K562 (cell line): ENCODE data around the gene DUSP3. TPM values are rescaled to one million over a fixed set of nuclear protein-coding genes. Genes with fewer than 3 reads are reported as not detected.

ENCODE experiments used
- ESRRA ChIP-seq: fragments of 450-650 bp; IDR thresholded peaks from 2 replicates; pipeline ENCODE4 v1.6.1; 2014; ENCODE audit warnings: low read depth, mild to moderate bottlenecking, moderate library complexity, borderline replicate concordance
- ETV6 ChIP-seq, 3 experiments: fragments of 150-350 bp in 1 of 3; sonication (generic) in 1 of 3; formaldehyde crosslinking in 1 of 3; IDR thresholded peaks; 2 replicates each; pipeline versions ENCODE4 v1.6.1 to v1.8.0; 2014 to 2022; ENCODE audit warnings: borderline replicate concordance in 2 of 3, low read depth in 2 of 3, antibody characterized with exemption in 1 of 3, low read length in 1 of 3, mild to moderate bottlenecking in 1 of 3, missing genetic modification reagents in 1 of 3
- POLR2A ChIP-seq: fragments of 450-650 bp; conservative IDR thresholded peaks from 2 replicates; pipeline ENCODE4 v1.6.1; 2016
- TCF3 ChIP-seq: sonication (generic); formaldehyde crosslinking; IDR thresholded peaks from 2 replicates; pipeline ENCODE4 v1.4.0; 2020; ENCODE audit warnings: mild to moderate bottlenecking, missing genetic modification reagents
- TEAD1 ChIP-seq, 2 experiments: fragments of 450-650 bp in 1 of 2; sonication (generic) in 1 of 2; formaldehyde crosslinking; IDR thresholded peaks; 2 replicates each; pipeline versions ENCODE4 v1.4.0 to v1.8.0; 2020 to 2022; ENCODE audit warnings: mild to moderate bottlenecking in 2 of 2, missing genetic modification reagents in 1 of 2
- THRAP3 ChIP-seq: fragments of 450-650 bp; IDR thresholded peaks from 2 replicates; pipeline ENCODE4 v1.6.1; 2016; ENCODE audit warnings: mild to moderate bottlenecking, inconsistent platforms, borderline replicate concordance
- ZNF3 ChIP-seq: fragments of 250-450 bp; sonication (Bioruptor Pico); IDR thresholded peaks from 2 replicates; pipeline ENCODE4 v1.5.0; 2021; ENCODE audit warnings: mild to moderate bottlenecking, moderate library complexity
- ZNF347 ChIP-seq: fragments of 450-650 bp; formaldehyde crosslinking; IDR thresholded peaks from 2 replicates; pipeline ENCODE4 v1.4.0; 2020; ENCODE audit warnings: low read depth, mild to moderate bottlenecking, moderate library complexity
- ZNF354B ChIP-seq: fragments of 250-450 bp; sonication (Bioruptor Pico); IDR thresholded peaks from 2 replicates; pipeline ENCODE4 v1.4.0; 2020
- polyA plus RNA-seq, 8 experiments: library from polyadenylated mRNA; depleted of rRNA in 4 of 8; stranded (reverse) in 5 of 8; unstranded in 3 of 8; fragments of >200 nt; fragmentation: Nextera tagmentation in 2 of 8; fragmentation: Illumina TruSeq in 1 of 8; extraction: Ambion mirVana in 2 of 8; extraction: Trizol in 1 of 8; gene quantifications; 2 replicates each; pipeline versions ENCODE4 v1.2.1 to v1.2.3, GENCODE V29; 2011 to 2014; ENCODE audit warnings: inconsistent platforms in 1 of 8, missing spikeins in 1 of 8
- total RNA-seq, 7 experiments: library from RNA; depleted of rRNA in 6 of 7; stranded (reverse); fragments of >200 nt in 6 of 7; fragmentation: Illumina TruSeq in 2 of 7; extraction: Trizol in 2 of 7; gene quantifications; 2 replicates each; pipeline versions ENCODE4 v1.2.1 to v1.2.3, GENCODE V29; 2011 to 2021; ENCODE audit warnings: low replicate concordance in 1 of 7
- TF ChIP-seq, protein P1 (sequence below): fragments of 450-650 bp; formaldehyde crosslinking; IDR thresholded peaks from 2 replicates; pipeline ENCODE4 v1.4.0; 2020; ENCODE audit warnings: mild to moderate bottlenecking
- TF ChIP-seq, protein P2 (sequence below): IDR thresholded peaks from 3 replicates; pipeline ENCODE4 v1.6.1; 2011; ENCODE audit warnings: borderline replicate concordance, mild to moderate bottlenecking, moderate library complexity; ENCODE audit not compliant: insufficient read length; ENCODE audit errors: extremely low read depth

DUSP3 gene
- total and polyA plus RNA-seq, 9 of the 15 experiments (the other 6 are each of a cell fraction or from before 2014, with no cell fraction given), result 4.1 to 19.8 (median 12.3) TPM

DNA sequence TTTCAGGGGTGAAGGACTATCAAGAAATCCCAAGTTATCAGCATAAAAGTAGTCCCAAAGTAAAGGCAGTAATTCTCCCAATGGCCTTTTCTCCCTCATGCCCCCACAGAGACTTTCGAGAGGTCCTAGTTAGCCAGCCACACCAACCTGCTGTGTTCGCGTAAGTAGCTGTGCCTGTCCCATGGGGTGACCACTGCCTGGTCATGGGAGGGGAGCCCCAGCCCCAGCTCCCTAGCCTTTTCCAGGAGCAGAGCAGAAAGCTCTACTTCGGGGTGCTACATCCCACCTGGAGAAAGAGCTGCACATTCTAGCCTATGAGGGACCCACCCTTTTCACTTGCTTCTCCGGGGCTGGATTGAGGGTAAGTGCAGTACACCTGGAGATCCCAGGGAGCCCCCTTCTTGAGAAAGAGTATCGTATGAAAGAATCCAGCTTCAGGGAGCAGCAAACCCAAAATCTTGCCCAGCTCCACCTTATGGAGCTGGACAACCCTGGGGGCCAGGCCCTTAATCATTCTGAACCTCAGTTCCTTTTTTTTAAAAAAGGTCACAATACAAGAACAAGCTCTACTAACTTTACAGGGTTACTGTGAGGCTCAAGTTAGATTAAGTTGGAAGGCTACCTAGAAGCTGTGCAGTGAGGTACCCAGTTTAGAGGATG, 11.6 kb downstream of the DUSP3 start (continued):
- TF ChIP-seq, protein P1, sequence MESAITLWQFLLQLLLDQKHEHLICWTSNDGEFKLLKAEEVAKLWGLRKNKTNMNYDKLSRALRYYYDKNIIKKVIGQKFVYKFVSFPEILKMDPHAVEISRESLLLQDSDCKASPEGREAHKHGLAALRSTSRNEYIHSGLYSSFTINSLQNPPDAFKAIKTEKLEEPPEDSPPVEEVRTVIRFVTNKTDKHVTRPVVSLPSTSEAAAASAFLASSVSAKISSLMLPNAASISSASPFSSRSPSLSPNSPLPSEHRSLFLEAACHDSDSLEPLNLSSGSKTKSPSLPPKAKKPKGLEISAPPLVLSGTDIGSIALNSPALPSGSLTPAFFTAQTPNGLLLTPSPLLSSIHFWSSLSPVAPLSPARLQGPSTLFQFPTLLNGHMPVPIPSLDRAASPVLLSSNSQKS (CRISPR knock-in tag), result no peak
- TF ChIP-seq ZNF3 (no peak), ESRRA (no peak), POLR2A (no peak), ETV6 (IDR thresholded peaks at IDR 0.05; ENCODE audit: borderline replicate concordance in 1 of 2, low read depth in 2 of 2, low read length in 1 of 2) (no peak), ETV6 (CRISPR knock-in tag; IDR thresholded peaks at IDR 0.05; ENCODE audit: borderline replicate concordance) (no peak), TCF3 (CRISPR knock-in tag) (no peak), ZNF347 (CRISPR knock-in tag) (no peak), THRAP3 (no peak), ZNF354B (no peak), TEAD1 (CRISPR knock-in tag; IDR thresholded peaks at IDR 0.05) (no peak)
- TF ChIP-seq, protein P2, sequence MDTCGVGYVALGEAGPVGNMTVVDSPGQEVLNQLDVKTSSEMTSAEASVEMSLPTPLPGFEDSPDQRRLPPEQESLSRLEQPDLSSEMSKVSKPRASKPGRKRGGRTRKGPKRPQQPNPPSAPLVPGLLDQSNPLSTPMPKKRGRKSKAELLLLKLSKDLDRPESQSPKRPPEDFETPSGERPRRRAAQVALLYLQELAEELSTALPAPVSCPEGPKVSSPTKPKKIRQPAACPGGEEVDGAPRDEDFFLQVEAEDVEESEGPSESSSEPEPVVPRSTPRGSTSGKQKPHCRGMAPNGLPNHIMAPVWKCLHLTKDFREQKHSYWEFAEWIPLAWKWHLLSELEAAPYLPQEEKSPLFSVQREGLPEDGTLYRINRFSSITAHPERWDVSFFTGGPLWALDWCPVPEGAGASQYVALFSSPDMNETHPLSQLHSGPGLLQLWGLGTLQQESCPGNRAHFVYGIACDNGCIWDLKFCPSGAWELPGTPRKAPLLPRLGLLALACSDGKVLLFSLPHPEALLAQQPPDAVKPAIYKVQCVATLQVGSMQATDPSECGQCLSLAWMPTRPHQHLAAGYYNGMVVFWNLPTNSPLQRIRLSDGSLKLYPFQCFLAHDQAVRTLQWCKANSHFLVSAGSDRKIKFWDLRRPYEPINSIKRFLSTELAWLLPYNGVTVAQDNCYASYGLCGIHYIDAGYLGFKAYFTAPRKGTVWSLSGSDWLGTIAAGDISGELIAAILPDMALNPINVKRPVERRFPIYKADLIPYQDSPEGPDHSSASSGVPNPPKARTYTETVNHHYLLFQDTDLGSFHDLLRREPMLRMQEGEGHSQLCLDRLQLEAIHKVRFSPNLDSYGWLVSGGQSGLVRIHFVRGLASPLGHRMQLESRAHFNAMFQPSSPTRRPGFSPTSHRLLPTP, result no peak
